Right ventricle myocardium superior (tissue), 1 donor: ENCODE measurements around the gene FAM229A. TPM values are rescaled to one million over a fixed set of nuclear protein-coding genes. Genes with fewer than 3 reads are reported as not detected.
"Not testable (repeated sequence)": the region's sequence is repeated elsewhere in the genome, so short reads cannot be mapped to it uniquely, and the experiment has no call there.

ENCODE experiments used
- ATAC-seq: fragments of 200-7000 bp; cut with Tn5 transposase; one replicate; pipeline ENCODE4 v1.9.1; 2020; ENCODE audit warnings: mild to moderate bottlenecking; ENCODE audit not compliant: poor library complexity
- DNase-seq: peaks from one replicate; pipeline ENCODE4 v3.0.0-alpha.2; 2020
- intact Hi-C: fragments of 100-400 bp; cut with DNase I; formaldehyde crosslinking; loops from one replicate; pipeline ENCODE4 v1.11.2; 2022
- long read RNA-seq: library from polyadenylated mRNA; unstranded; transcript quantifications from one replicate; pipeline ENCODE4 v2.0.0, GENCODE V29; 2021
- total RNA-seq: library from RNA; stranded (reverse); fragmentation: NEBNext Ultra II Directional; extraction: Animal tissue kit (Norgen Biotek cat#: 25700); gene quantifications from one replicate; pipeline ENCODE4 v1.2.1, GENCODE V29; 2021
- donor health status: DM: no; HTN: yes; CAD: no; lungs with severe emphysema.

The FAM229A gene
- 1.7 TPM for total RNA-seq
- long read RNA-seq, partial matches to known transcripts = 0 of 3 reads
- long read RNA-seq, other reads (novel, unspliced or antisense) = 0 of 3 reads

- intact Hi-C loops = loop anchor here (2.0 kb wide), 1 partner anchor 28 kb away; no protein-coding TSS in a partner anchor
- ATAC-seq (peak; percentile 28), DNase-seq (peak; percentile 32)
These were observed at the start of gene FAM229A, which contains the start of gene TSSK3 for GRCh38 chr1:32362474-32363313. TSS of gene FAM229A (minus strand) at chr1:32362485. CDS start at chr1:32362091, 394 bp downstream. TSS of gene TSSK3 (plus strand) at chr1:32362539. CDS start at chr1:32362702, 163 bp downstream.

- ATAC-seq (no peak), DNase-seq (no peak)
- intact Hi-C loops = no loop called here
These were observed 49.0 kb upstream of the FAM229A start for GRCh38 chr1:32411261-32411660.

GRCh38 chr1:32406629-32407111 is 44.4 kb upstream of the FAM229A start:
- intact Hi-C loops = no loop called here
- ATAC-seq = no peak

GRCh38 chr1:32405672-32406467 is 43.6 kb upstream of the FAM229A start:
- intact Hi-C loops = no loop called here
- no peak for DNase-seq

More at GRCh38 chr1:32406629-32407111, 44.4 kb upstream of the FAM229A start:
- DNase-seq = no peak

GRCh38 chr1:32404946-32405345 is 42.7 kb upstream of the FAM229A start:
- no peak for ATAC-seq
- intact Hi-C loops = no loop called here
- no peak for DNase-seq

More at GRCh38 chr1:32405672-32406467, 43.6 kb upstream of the FAM229A start:
- ATAC-seq = no peak

GRCh38 chr1:32400876-32401631 is 38.8 kb upstream of the FAM229A start:
- intact Hi-C loops = no loop called here

GRCh38 chr1:32399843-32400242 is 37.6 kb upstream of the FAM229A start:
- DNase-seq = no peak
- ATAC-seq = no peak
- intact Hi-C loops = no loop called here

More at GRCh38 chr1:32400876-32401631, 38.8 kb upstream of the FAM229A start:
- peak; percentile 92 for DNase-seq
- peak; percentile 95 for ATAC-seq

- ATAC-seq = no peak
- DNase-seq = no peak
- intact Hi-C loops = no loop called here
These were observed 36.1 kb upstream of the FAM229A start for GRCh38 chr1:32398401-32398800.

GRCh38 chr1:32396524-32396923 is 34.2 kb upstream of the FAM229A start:
- ATAC-seq, DNase-seq, intact Hi-C loops: not testable (repeated sequence)

GRCh38 chr1:32394890-32395432 is 32.7 kb upstream of the FAM229A start:
- DNase-seq (no peak), ATAC-seq (peak; percentile 10)
- intact Hi-C loops = loop anchor here (5.0 kb wide), 1 partner anchor 43 kb away; no protein-coding TSS in a partner anchor

GRCh38 chr1:32394141-32394889 is 32.0 kb upstream of the FAM229A start, which contains the start of gene BSDC1:
TSS of gene BSDC1 (minus strand) at chr1:32394441. CDS start at chr1:32394414, 27 bp downstream.
- intact Hi-C loops = loop anchor here (5.0 kb wide), 1 partner anchor 42 kb away; no protein-coding TSS in a partner anchor
- peak; percentile 98 for ATAC-seq
- peak; percentile 98 for DNase-seq

GRCh38 chr1:32393832-32394140 is 31.5 kb upstream of the FAM229A start:
- intact Hi-C loops = loop anchor here (5.0 kb wide), 1 partner anchor 41 kb away; no protein-coding TSS in a partner anchor
- no peak for DNase-seq
- ATAC-seq = peak; percentile 27

- intact Hi-C loops = loop anchor here (5.0 kb wide), 1 partner anchor 41 kb away; no protein-coding TSS in a partner anchor
- no peak for DNase-seq
- ATAC-seq = no peak
These were observed 30.9 kb upstream of the FAM229A start for GRCh38 chr1:32393136-32393535.

- intact Hi-C loops = loop anchor here (5.0 kb wide), 1 partner anchor 40 kb away; no protein-coding TSS in a partner anchor
- DNase-seq = no peak
- ATAC-seq = no peak
These were observed 30.0 kb upstream of the FAM229A start for GRCh38 chr1:32392325-32392724.

- ATAC-seq = no peak
- intact Hi-C loops = loop anchor here (5.0 kb wide), 1 partner anchor 39 kb away; no protein-coding TSS in a partner anchor
These were observed 28.9 kb upstream of the FAM229A start for GRCh38 chr1:32390904-32391870.

GRCh38 chr1:32388641-32389040 is 26.4 kb upstream of the FAM229A start:
- DNase-seq (no peak), ATAC-seq (no peak)
- intact Hi-C loops = no loop called here

More at GRCh38 chr1:32390904-32391870, 28.9 kb upstream of the FAM229A start:
- no peak for DNase-seq
